ENCODE data around the gene YJEFN3.

Gene YJEFN3

GRCh38 chr19:19538785-19539166 is 10.1 kb downstream of the YJEFN3 start:
- no peak for DNase-seq (ENCODE audit: low read depth in 2 of 2)

- no peak for DNase-seq (ENCODE audit: low read depth in 2 of 2)
These were observed 11.0 kb downstream of the YJEFN3 start for GRCh38 chr19:19539698-19540063.

- DNase-seq (ENCODE audit: low read depth in 2 of 2), result peak; percentile 45 to 47
These were observed 11.5 kb downstream of the YJEFN3 start for GRCh38 chr19:19540064-19540714.

GRCh38 chr19:19540715-19541515 is 12.2 kb downstream of the YJEFN3 start:
- DNase-seq (ENCODE audit: low read depth in 2 of 2), result peak; percentile 40 to 50

GRCh38 chr19:19541616-19542015 is 12.9 kb downstream of the YJEFN3 start:
- DNase-seq (ENCODE audit: low read depth in 2 of 2), result no peak

- DNase-seq (ENCODE audit: low read depth in 2 of 2), result no peak
These were observed 13.8 kb downstream of the YJEFN3 start for GRCh38 chr19:19542507-19542906.

GRCh38 chr19:19543101-19543500 is 14.4 kb downstream of the YJEFN3 start:
- DNase-seq (ENCODE audit: low read depth in 2 of 2), result no peak

- DNase-seq (ENCODE audit: low read depth in 2 of 2), result no peak
These were observed 14.9 kb downstream of the YJEFN3 start for GRCh38 chr19:19543640-19544039.

- DNase-seq (ENCODE audit: low read depth in 2 of 2), result no peak
These were observed 15.7 kb downstream of the YJEFN3 start for GRCh38 chr19:19544257-19544953.

- DNase-seq (ENCODE audit: low read depth in 2 of 2), result no peak
These were observed 16.4 kb downstream of the YJEFN3 start for GRCh38 chr19:19544954-19545591.

- DNase-seq (ENCODE audit: low read depth in 2 of 2), result no peak
These were observed 17.0 kb downstream of the YJEFN3 start for GRCh38 chr19:19545707-19546106.

GRCh38 chr19:19546751-19547162 is 18.0 kb downstream of the YJEFN3 start:
- no peak for DNase-seq (ENCODE audit: low read depth in 2 of 2)

GRCh38 chr19:19547674-19548336 is 19.1 kb downstream of the YJEFN3 start:
- no peak for DNase-seq (ENCODE audit: low read depth in 2 of 2)

GRCh38 chr19:19548915-19549759 is 20.4 kb downstream of the YJEFN3 start:
- DNase-seq (ENCODE audit: low read depth in 2 of 2), result no peak

- no peak for DNase-seq (ENCODE audit: low read depth in 2 of 2)
These were observed 21.2 kb downstream of the YJEFN3 start for GRCh38 chr19:19549804-19550464.

- no peak for DNase-seq (ENCODE audit: low read depth in 2 of 2)
These were observed 21.8 kb downstream of the YJEFN3 start for GRCh38 chr19:19550485-19550929.

GRCh38 chr19:19550972-19551852 is 22.5 kb downstream of the YJEFN3 start:
- DNase-seq (ENCODE audit: low read depth in 2 of 2), result no peak

GRCh38 chr19:19551853-19552192 is 23.1 kb downstream of the YJEFN3 start:
- no peak for DNase-seq (ENCODE audit: low read depth in 2 of 2)

GRCh38 chr19:19552798-19553197 is 24.1 kb downstream of the YJEFN3 start:
- DNase-seq (ENCODE audit: low read depth in 2 of 2), result no peak
